ENCODE results near the gene CDK6. TPM values are rescaled to one million over a fixed set of nuclear protein-coding genes. Genes with fewer than 3 reads are reported as not detected.

The CDK6 gene
- total and polyA plus RNA-seq, 10 donors = 0.91 to 37.8 (median 25.5) TPM

DNA sequence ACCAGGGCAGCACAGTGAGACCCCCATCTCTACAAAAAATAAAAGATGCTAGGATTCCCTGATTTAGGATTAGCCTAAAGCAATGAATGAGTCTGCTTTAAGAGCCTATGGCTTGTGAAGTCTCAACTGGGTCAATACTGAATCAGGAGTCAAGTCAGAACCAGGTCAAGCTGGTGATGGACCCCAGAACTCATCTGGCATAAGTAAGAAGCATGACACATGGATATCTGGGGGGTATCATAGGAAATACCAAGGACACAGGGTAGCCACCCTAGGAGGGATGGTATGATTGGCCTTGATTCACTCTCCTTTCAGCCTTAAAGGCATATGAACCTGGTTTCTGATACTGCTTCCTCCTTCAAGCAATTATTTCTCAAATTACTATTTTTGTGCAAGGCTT, 167.8 kb downstream of the CDK6 start:
- TF ChIP-seq, protein P1, sequence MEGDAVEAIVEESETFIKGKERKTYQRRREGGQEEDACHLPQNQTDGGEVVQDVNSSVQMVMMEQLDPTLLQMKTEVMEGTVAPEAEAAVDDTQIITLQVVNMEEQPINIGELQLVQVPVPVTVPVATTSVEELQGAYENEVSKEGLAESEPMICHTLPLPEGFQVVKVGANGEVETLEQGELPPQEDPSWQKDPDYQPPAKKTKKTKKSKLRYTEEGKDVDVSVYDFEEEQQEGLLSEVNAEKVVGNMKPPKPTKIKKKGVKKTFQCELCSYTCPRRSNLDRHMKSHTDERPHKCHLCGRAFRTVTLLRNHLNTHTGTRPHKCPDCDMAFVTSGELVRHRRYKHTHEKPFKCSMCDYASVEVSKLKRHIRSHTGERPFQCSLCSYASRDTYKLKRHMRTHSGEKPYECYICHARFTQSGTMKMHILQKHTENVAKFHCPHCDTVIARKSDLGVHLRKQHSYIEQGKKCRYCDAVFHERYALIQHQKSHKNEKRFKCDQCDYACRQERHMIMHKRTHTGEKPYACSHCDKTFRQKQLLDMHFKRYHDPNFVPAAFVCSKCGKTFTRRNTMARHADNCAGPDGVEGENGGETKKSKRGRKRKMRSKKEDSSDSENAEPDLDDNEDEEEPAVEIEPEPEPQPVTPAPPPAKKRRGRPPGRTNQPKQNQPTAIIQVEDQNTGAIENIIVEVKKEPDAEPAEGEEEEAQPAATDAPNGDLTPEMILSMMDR (IDR thresholded peaks at IDR 0.05 in 8 of 11, conservative IDR thresholded peaks at IDR 0.05 in 3 of 11) = no peak
- TF ChIP-seq POLR2AphosphoS5 (IDR thresholded peaks at IDR 0.05) (no peak), POLR2A (IDR thresholded peaks at IDR 0.05) (no peak)
- Histone ChIP-seq H3K9me3 (no peaks in the 10 kb centered on the region), H3K4me1 (no peaks in the 10 kb centered on the region), H3K27ac (no peak overlapping the region), H3K27me3 (replicated peaks in 1 of 7) (no peaks in the 10 kb centered on the region), H3K4me3 (no peak overlapping the region), H3K36me3 (peaks cover 0 to 31% (median 0%) of the 10 kb centered on the region in 6 donors)
- intact Hi-C loops (cut with DNase I; ENCODE audit: low total_unique reads) = no loop called here
- DNase-seq = no peak

DNA sequence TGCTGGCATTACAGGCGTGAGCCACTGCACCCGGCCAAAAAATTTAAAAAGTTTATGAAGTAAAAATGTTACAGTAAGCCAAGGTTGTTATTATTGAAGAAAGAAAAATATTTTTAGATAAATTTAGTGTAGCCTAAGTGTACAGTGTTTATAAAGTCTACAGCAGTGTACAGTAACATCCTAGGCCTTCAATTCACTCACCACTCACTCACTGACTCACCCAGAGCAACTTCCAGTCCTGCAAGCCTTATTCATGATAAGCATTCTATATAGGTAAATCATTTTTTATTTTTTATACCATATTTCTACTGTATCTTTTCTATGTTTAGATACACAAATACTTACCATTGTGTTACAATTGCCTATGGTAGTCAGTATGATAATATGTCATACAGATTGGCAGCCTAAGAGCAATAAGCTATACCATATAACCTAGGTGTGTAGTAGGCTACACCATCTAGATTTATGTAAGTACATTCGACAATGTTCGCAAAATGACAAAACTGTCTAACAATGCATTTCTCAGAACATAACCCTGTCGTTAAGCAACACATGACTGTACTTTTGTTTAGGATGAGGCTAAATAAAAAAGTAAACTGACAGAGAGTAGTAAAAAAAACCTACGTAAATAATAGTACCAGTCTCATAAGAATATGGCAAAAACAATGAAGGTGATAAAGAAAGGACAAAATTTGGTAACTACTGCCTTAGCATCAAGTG, 168.4 kb downstream of the CDK6 start:
- no peaks in the 10 kb centered on the region for H3K4me1 ChIP-seq
- WGBS, 5 donors = 90 to 97% (median 94%) methylated on average over 6 of the region's 6 CpGs
- H3K4me3 ChIP-seq = no peak overlapping the region

DNA sequence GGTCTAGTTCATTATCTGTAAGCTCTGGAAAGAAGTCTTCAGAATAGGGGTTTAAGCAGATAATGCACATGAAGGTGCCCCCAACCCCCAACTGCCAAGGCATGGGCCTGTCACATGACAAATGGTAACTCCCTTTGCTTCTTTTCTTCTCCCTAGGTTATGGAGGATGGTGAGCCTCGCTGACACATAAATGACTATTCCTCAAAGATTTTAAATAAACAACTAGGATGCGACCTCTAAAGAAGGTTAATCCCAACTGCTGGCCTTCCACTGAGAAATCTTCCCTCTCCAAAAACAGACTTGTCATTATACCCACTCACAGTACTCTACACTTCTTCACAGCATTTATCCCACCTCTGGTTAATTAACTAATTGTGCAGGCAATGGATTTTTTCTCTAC, 170.4 kb downstream of the CDK6 start:
- Histone ChIP-seq H3K36me3 (peaks cover 0 to 29% (median 0%) of the 10 kb centered on the region in 6 donors), H3K27ac (no peak overlapping the region), H3K27me3 (replicated peaks in 1 of 7) (no peaks in the 10 kb centered on the region), H3K4me1 (no peaks in the 10 kb centered on the region), H3K4me3 (no peak overlapping the region), H3K9me3 (no peaks in the 10 kb centered on the region)
- TF ChIP-seq, protein P1 (IDR thresholded peaks at IDR 0.05 in 8 of 11, conservative IDR thresholded peaks at IDR 0.05 in 3 of 11) = no peak
- no peak for TF ChIP-seq POLR2AphosphoS5 (IDR thresholded peaks at IDR 0.05)
- TF ChIP-seq POLR2A (IDR thresholded peaks at IDR 0.05) = no peak
- no peak for DNase-seq
- WGBS, 5 donors = 81 to 100% (median 95%) methylated on average over 2 of the region's 2 CpGs
- intact Hi-C loops (cut with DNase I; ENCODE audit: low total_unique reads) = no loop called here

More for the DNA sequence above, 168.4 kb downstream of the CDK6 start:
- no peaks in the 10 kb centered on the region for H3K9me3 ChIP-seq
- H3K27me3 ChIP-seq (replicated peaks in 1 of 7) = no peaks in the 10 kb centered on the region
- TF ChIP-seq POLR2AphosphoS5 (IDR thresholded peaks at IDR 0.05) = no peak
- TF ChIP-seq, protein P1 (IDR thresholded peaks at IDR 0.05 in 8 of 11, conservative IDR thresholded peaks at IDR 0.05 in 3 of 11) = no peak
- intact Hi-C loops (cut with DNase I; ENCODE audit: low total_unique reads) = no loop called here
- H3K27ac ChIP-seq = no peak overlapping the region
- peaks cover 0 to 31% (median 0%) of the 10 kb centered on the region in 6 donors for H3K36me3 ChIP-seq
- DNase-seq = no peak

DNA sequence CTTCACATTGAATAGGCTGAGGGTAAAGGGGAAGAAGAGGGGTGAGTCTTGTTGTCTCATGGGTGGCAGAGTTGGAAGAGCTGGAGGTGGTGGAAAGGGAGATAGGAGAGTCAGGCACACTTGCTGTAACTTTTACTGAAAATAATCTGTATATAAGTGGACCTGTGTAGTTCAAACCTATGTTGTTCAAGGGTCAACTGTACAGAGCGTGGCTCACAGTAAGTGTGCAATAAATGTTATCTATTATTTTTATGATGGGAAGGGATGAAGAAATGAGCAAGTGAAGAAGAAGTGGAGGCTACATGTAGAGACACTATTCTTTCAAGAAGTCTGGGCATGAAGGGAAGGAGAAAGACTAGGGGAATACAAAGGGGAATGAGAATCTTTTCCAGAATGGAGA, 174.7 kb downstream of the CDK6 start:
- 96 to 100% (median 97%) methylated on average over 1 of the region's 1 CpG for WGBS, 5 donors
- no peak for TF ChIP-seq POLR2AphosphoS5 (IDR thresholded peaks at IDR 0.05)
- no peak for TF ChIP-seq POLR2A (IDR thresholded peaks at IDR 0.05)
- TF ChIP-seq, protein P1 (IDR thresholded peaks at IDR 0.05 in 8 of 11, conservative IDR thresholded peaks at IDR 0.05 in 3 of 11) = no peak
- no peak overlapping the region for H3K4me3 ChIP-seq
- DNase-seq = no peak
- H3K9me3 ChIP-seq = no peaks in the 10 kb centered on the region
- no peaks in the 10 kb centered on the region for H3K4me1 ChIP-seq
- no peak overlapping the region for H3K27ac ChIP-seq
- H3K27me3 ChIP-seq (replicated peaks in 1 of 7) = no peaks in the 10 kb centered on the region
- H3K36me3 ChIP-seq = peaks cover 0 to 13% (median 0%) of the 10 kb centered on the region in 6 donors
- intact Hi-C loops (cut with DNase I; ENCODE audit: low total_unique reads) = no loop called here

Measured in spleen (tissue), 11 donors.